ENCODE measurements around the gene PPFIA1. TPM values are rescaled to one million over a fixed set of nuclear protein-coding genes. Genes with fewer than 3 reads are reported as not detected.
A peak's percentile ranks its signal among the peaks of the same experiment; 100 is the strongest.

The PPFIA1 gene
- polyA plus RNA-seq, 1 of the 3 experiments (the other 2 are of a cell fraction) = 37.4 TPM

- no peak overlapping the region for H3K27ac ChIP-seq (ENCODE audit: low read depth in 2 of 2, low read length in 1 of 2)
These were observed 25.8 kb upstream of the PPFIA1 start for GRCh38 chr11:70244698-70245097.

GRCh38 chr11:70246196-70246595 is 24.3 kb upstream of the PPFIA1 start:
- TF ChIP-seq RFX5 (IDR thresholded peaks at IDR 0.05; ENCODE audit: low read length) (no peak), SIN3A (IDR thresholded peaks at IDR 0.05; ENCODE audit: borderline replicate concordance, low read depth, low read length) (no peak), POLR2AphosphoS5 (IDR thresholded peaks at IDR 0.05; ENCODE audit: low read depth, low read length) (no peak), CHD2 (IDR thresholded peaks at IDR 0.05; ENCODE audit: low read length, partially characterized antibody) (no peak), IRF3 (IDR thresholded peaks at IDR 0.05; ENCODE audit: low read depth, low read length) (no peak), YY1 (IDR thresholded peaks at IDR 0.05; ENCODE audit: low read depth) (no peak), REST (IDR thresholded peaks at IDR 0.05; ENCODE audit: low read depth, low read length) (no peak), NFIC (IDR thresholded peaks at IDR 0.05; ENCODE audit: borderline replicate concordance) (no peak), FOXJ3 (CRISPR knock-in tag; IDR thresholded peaks at IDR 0.05) (no peak), SMC3 (IDR thresholded peaks at IDR 0.05; ENCODE audit: low read depth, low read length) (no peak), USF2 (IDR thresholded peaks at IDR 0.05; ENCODE audit: borderline replicate concordance, low read depth, low read length) (no peak), FOXM1 (IDR thresholded peaks at IDR 0.05; ENCODE audit: low read depth) (no peak), FOSL2 (IDR thresholded peaks at IDR 0.05; ENCODE audit: borderline replicate concordance, low read depth) (no peak)
- 49% methylated on average over 8 of the region's 8 CpGs for WGBS (ENCODE audit: low lambda C conversion rate)
- H3K4me2 ChIP-seq = no peak overlapping the region
- H4K20me1 ChIP-seq (ENCODE audit: insufficient read depth) = no peaks in the 10 kb centered on the region
- H3K36me3 ChIP-seq (replicated peaks in 1 of 2; ENCODE audit: control insufficient read depth in 1 of 2, insufficient read depth in 2 of 2, low read length in 1 of 2) = no peaks in the 10 kb centered on the region
- H3K9me3 ChIP-seq = no peaks in the 10 kb centered on the region
- H2AFZ ChIP-seq (ENCODE audit: low read depth) = no peak overlapping the region
- no peaks in the 10 kb centered on the region; a peak in 1 of 4 replicates for H3K4me1 ChIP-seq (ENCODE audit: control insufficient read depth in 1 of 2, insufficient read depth in 2 of 2, low read depth in 1 of 2, low read length in 1 of 2)
- no peak for DNase-seq
- H3K27ac ChIP-seq (ENCODE audit: low read depth in 2 of 2, low read length in 1 of 2) = no peak overlapping the region
- ChIA-PET POLR2A (no interaction called here), CTCF (no interaction called here)
- no peak overlapping the region for H3K4me3 ChIP-seq (ENCODE audit: low read depth in 2 of 2, low read length in 1 of 2)
- H3K79me2 ChIP-seq (ENCODE audit: insufficient read depth) = no peaks in the 10 kb centered on the region
- no peaks in the 10 kb centered on the region for H3F3A ChIP-seq (replicated peaks; ENCODE audit: insufficient read depth)
- no peaks in the 10 kb centered on the region; the same call in 1 of the 2 replicates for H3K27me3 ChIP-seq (ENCODE audit: insufficient read depth)
- H3K9me2 ChIP-seq = no peaks in the 10 kb centered on the region
- H3K9ac ChIP-seq = no peak overlapping the region

More at GRCh38 chr11:70244698-70245097, 25.8 kb upstream of the PPFIA1 start:
- Histone ChIP-seq H3K9ac (no peak overlapping the region), H4K20me1 (ENCODE audit: insufficient read depth) (no peaks in the 10 kb centered on the region), H3K27me3 (ENCODE audit: insufficient read depth) (peaks cover under 1% of the 10 kb centered on the region; the same call in 1 of the 2 replicates), H3K4me2 (no peak overlapping the region), H3K4me1 (ENCODE audit: control insufficient read depth in 1 of 2, insufficient read depth in 2 of 2, low read depth in 1 of 2, low read length in 1 of 2) (no peaks in the 10 kb centered on the region; a peak in 1 of 4 replicates), H3K9me2 (no peaks in the 10 kb centered on the region), H3K9me3 (no peaks in the 10 kb centered on the region), H3K4me3 (ENCODE audit: low read depth in 2 of 2, low read length in 1 of 2) (no peak overlapping the region), H3K79me2 (ENCODE audit: insufficient read depth) (no peaks in the 10 kb centered on the region), H2AFZ (ENCODE audit: low read depth) (no peak overlapping the region), H3F3A (replicated peaks; ENCODE audit: insufficient read depth) (no peaks in the 10 kb centered on the region), H3K36me3 (replicated peaks in 1 of 2; ENCODE audit: control insufficient read depth in 1 of 2, insufficient read depth in 2 of 2, low read length in 1 of 2) (no peaks in the 10 kb centered on the region)
- DNase-seq = no peak
- WGBS (ENCODE audit: low lambda C conversion rate) = 58% methylated on average over 6 of the region's 7 CpGs
- no peak for TF ChIP-seq FOXJ3 (CRISPR knock-in tag; IDR thresholded peaks at IDR 0.05)
- peak; percentile 21; the same call in 1 of the 2 replicates for TF ChIP-seq MAX (IDR thresholded peaks at IDR 0.05; ENCODE audit: low read depth)
- POLR2A ChIA-PET = no interaction called here
- CTCF ChIA-PET = no interaction called here
